ENCODE results near the gene GPR139.

GRCh38 chr16:20041924-20042596 lies 31.6 kb downstream of the GPR139 start:
- TF ChIP-seq POLR2AphosphoS5 (IDR thresholded peaks at IDR 0.05; ENCODE audit: low read depth, low read length) (no peak), CTCF (IDR thresholded peaks at IDR 0.05) (no peak), YY1 (IDR thresholded peaks at IDR 0.05; ENCODE audit: low read depth) (no peak), RFX5 (IDR thresholded peaks at IDR 0.05; ENCODE audit: low read length) (no peak), SIN3A (IDR thresholded peaks at IDR 0.05; ENCODE audit: borderline replicate concordance, low read depth, low read length) (no peak), REST (IDR thresholded peaks at IDR 0.05; ENCODE audit: low read depth, low read length) (no peak), RCOR1 (IDR thresholded peaks at IDR 0.05; ENCODE audit: low read length) (no peak), EZH2phosphoT487 (IDR thresholded peaks at IDR 0.05; ENCODE audit: borderline replicate concordance, low read depth) (no peak), MXI1 (IDR thresholded peaks at IDR 0.05; ENCODE audit: low read depth, low read length) (no peak), RAD21 (IDR thresholded peaks at IDR 0.05; ENCODE audit: low read length) (no peak), MEF2A (IDR thresholded peaks at IDR 0.05; ENCODE audit: borderline replicate concordance, low read depth) (no peak), TCF12 (IDR thresholded peaks at IDR 0.05) (no peak), EP300 (IDR thresholded peaks at IDR 0.05; ENCODE audit: borderline replicate concordance in 1 of 2, low read depth in 1 of 2, low read length in 1 of 2) (no peak), JUND (IDR thresholded peaks at IDR 0.05) (no peak)
